ENCODE measurements around the gene RHBDD1. TPM values are rescaled to one million over a fixed set of nuclear protein-coding genes. Genes with fewer than 3 reads are reported as not detected.
A peak's percentile ranks its signal among the peaks of the same experiment; 100 is the strongest.

Gene RHBDD1
- polyA plus RNA-seq, 1 of the 3 experiments (the other 2 are of a cell fraction), result 10.3 TPM

GRCh38 chr2:226802573-226802972, 33.3 kb upstream of the RHBDD1 start (continued):
- TF ChIP-seq, protein P1, sequence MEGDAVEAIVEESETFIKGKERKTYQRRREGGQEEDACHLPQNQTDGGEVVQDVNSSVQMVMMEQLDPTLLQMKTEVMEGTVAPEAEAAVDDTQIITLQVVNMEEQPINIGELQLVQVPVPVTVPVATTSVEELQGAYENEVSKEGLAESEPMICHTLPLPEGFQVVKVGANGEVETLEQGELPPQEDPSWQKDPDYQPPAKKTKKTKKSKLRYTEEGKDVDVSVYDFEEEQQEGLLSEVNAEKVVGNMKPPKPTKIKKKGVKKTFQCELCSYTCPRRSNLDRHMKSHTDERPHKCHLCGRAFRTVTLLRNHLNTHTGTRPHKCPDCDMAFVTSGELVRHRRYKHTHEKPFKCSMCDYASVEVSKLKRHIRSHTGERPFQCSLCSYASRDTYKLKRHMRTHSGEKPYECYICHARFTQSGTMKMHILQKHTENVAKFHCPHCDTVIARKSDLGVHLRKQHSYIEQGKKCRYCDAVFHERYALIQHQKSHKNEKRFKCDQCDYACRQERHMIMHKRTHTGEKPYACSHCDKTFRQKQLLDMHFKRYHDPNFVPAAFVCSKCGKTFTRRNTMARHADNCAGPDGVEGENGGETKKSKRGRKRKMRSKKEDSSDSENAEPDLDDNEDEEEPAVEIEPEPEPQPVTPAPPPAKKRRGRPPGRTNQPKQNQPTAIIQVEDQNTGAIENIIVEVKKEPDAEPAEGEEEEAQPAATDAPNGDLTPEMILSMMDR (IDR thresholded peaks at IDR 0.05), result peak; percentile 80
- no peak for TF ChIP-seq MXI1 (IDR thresholded peaks at IDR 0.05; ENCODE audit: low read depth, low read length)

DNA sequence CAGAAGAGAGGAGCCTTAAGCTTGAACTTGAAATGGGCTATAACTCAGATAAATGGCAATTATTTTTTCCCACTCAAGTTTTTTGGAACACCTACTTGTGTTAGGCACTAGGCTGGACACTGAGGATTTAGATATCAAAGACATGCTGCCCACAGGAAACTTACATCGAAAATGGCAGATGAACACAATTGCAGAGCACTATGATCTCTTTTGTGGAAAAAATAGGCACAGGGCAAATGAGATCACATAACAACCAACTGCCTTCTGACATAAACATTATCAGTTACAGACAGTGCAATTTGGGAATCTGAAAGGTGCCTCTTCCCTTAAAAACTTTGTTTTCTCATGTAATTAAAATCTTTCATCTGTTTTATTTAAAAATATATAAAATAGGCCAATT, 32.4 kb upstream of the RHBDD1 start:
- DNase-seq, result no peak
- Histone ChIP-seq H3K4me3 (ENCODE audit: low read depth in 2 of 2, low read length in 1 of 2) (no peak overlapping the region), H3K27ac (ENCODE audit: low read depth in 2 of 2, low read length in 1 of 2) (no peak overlapping the region), H3K27me3 (ENCODE audit: insufficient read depth) (no peaks in the 10 kb centered on the region), H2AFZ (ENCODE audit: low read depth) (no peak overlapping the region), H3K4me1 (ENCODE audit: control insufficient read depth in 1 of 2, insufficient read depth in 2 of 2, low read depth in 1 of 2, low read length in 1 of 2) (peaks cover 3 to 10% of the 10 kb centered on the region in 2 experiments; a peak in 3 of 4 replicates), H3K9me3 (no peaks in the 10 kb centered on the region), H3F3A (replicated peaks; ENCODE audit: insufficient read depth) (peaks cover 10% of the 10 kb centered on the region), H3K9me2 (no peaks in the 10 kb centered on the region), H3K36me3 (replicated peaks in 1 of 2; ENCODE audit: control insufficient read depth in 1 of 2, insufficient read depth in 2 of 2, low read length in 1 of 2) (no peaks in the 10 kb centered on the region), H3K79me2 (ENCODE audit: insufficient read depth) (peaks cover 12% of the 10 kb centered on the region), H3K4me2 (no peak overlapping the region), H3K9ac (no peak overlapping the region), H4K20me1 (ENCODE audit: insufficient read depth) (no peaks in the 10 kb centered on the region)
- POLR2A ChIA-PET, result interaction anchor here (0.6 kb wide), 1 partner anchor 521 kb away, joined by 3 read pairs; no protein-coding TSS in a partner anchor
- CTCF ChIA-PET, result interaction anchor here (0.7 to 4.0 kb wide), 27 partner anchors 8 to 1138 kb away, joined by 3 to 20 read pairs (median 7); no protein-coding TSS in a partner anchor
- TF ChIP-seq USF1 (IDR thresholded peaks at IDR 0.05; ENCODE audit: borderline replicate concordance, low read depth), result no peak
- TF ChIP-seq RAD21 (IDR thresholded peaks at IDR 0.05; ENCODE audit: low read length), result no peak
- no peak for TF ChIP-seq NRF1 (IDR thresholded peaks at IDR 0.05; ENCODE audit: low read depth, low read length)
- no peak for TF ChIP-seq USF2 (IDR thresholded peaks at IDR 0.05; ENCODE audit: borderline replicate concordance, low read depth, low read length)
- no peak for TF ChIP-seq ELF1 (IDR thresholded peaks at IDR 0.05)
- no peak for TF ChIP-seq NFIC (IDR thresholded peaks at IDR 0.05; ENCODE audit: borderline replicate concordance)
- TF ChIP-seq, protein P1 (IDR thresholded peaks at IDR 0.05), result no peak
- TF ChIP-seq CHD2 (IDR thresholded peaks at IDR 0.05; ENCODE audit: low read length, partially characterized antibody), result no peak
- TF ChIP-seq RFX5 (IDR thresholded peaks at IDR 0.05; ENCODE audit: low read length), result no peak
- no peak for TF ChIP-seq FOSL2 (IDR thresholded peaks at IDR 0.05; ENCODE audit: borderline replicate concordance, low read depth)
- no peak for TF ChIP-seq SMC3 (IDR thresholded peaks at IDR 0.05; ENCODE audit: low read depth, low read length)
- TF ChIP-seq, protein P2, sequence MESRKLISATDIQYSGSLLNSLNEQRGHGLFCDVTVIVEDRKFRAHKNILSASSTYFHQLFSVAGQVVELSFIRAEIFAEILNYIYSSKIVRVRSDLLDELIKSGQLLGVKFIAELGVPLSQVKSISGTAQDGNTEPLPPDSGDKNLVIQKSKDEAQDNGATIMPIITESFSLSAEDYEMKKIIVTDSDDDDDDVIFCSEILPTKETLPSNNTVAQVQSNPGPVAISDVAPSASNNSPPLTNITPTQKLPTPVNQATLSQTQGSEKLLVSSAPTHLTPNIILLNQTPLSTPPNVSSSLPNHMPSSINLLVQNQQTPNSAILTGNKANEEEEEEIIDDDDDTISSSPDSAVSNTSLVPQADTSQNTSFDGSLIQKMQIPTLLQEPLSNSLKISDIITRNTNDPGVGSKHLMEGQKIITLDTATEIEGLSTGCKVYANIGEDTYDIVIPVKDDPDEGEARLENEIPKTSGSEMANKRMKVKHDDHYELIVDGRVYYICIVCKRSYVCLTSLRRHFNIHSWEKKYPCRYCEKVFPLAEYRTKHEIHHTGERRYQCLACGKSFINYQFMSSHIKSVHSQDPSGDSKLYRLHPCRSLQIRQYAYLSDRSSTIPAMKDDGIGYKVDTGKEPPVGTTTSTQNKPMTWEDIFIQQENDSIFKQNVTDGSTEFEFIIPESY (IDR thresholded peaks at IDR 0.05; ENCODE audit: borderline replicate concordance, low read depth), result no peak
- 4% methylated on average over 1 of the region's 1 CpG for WGBS (ENCODE audit: low lambda C conversion rate)

All from SK-N-SH (cell line).